CD4-positive, CD25-positive, alpha-beta regulatory T cell (primary cell): ENCODE results near the gene WARS2. TPM values are rescaled to one million over a fixed set of nuclear protein-coding genes. Genes with fewer than 3 reads are reported as not detected.
A peak's percentile ranks its signal among the peaks of the same experiment; 100 is the strongest.

Experiments used
- ATAC-seq, 2 donors: fragments of 150-1000 bp; cut with Tn5 transposase; one replicate each; pipeline ENCODE4 v1.10.0; 2021; ENCODE audit warnings: low read depth in 2 of 2, moderate number of reproducible peaks in 2 of 2, moderate library complexity in 1 of 2
- DNase-seq, 3 donors: peaks; one replicate each; pipeline versions ENCODE4 v3.0.0 to v3.0.0-alpha.2; 2012 to 2022; ENCODE audit warnings: mixed read lengths in 1 of 3
- H3K27ac ChIP-seq: one replicate; pipeline ENCODE4 v1.7.0; 2013; ENCODE audit warnings: mild to moderate bottlenecking, low read length; ENCODE audit not compliant: insufficient read depth, poor library complexity, severe bottlenecking
- H3K27me3 ChIP-seq: one replicate; pipeline ENCODE4 v1.7.0; 2013; ENCODE audit warnings: low read length; ENCODE audit not compliant: control insufficient read depth, insufficient read depth
- H3K36me3 ChIP-seq: one replicate; pipeline ENCODE4 v1.7.0; 2013; ENCODE audit warnings: mild to moderate bottlenecking, low read length, moderate library complexity; ENCODE audit not compliant: control insufficient read depth, insufficient read depth
- H3K4me1 ChIP-seq: 2 replicates; pipeline ENCODE4 v1.7.0; 2013; ENCODE audit warnings: mild to moderate bottlenecking, low read length; ENCODE audit not compliant: insufficient read depth, control insufficient read depth, poor library complexity, severe bottlenecking
- H3K4me3 ChIP-seq: one replicate; pipeline ENCODE4 v1.7.0; 2013; ENCODE audit warnings: low read depth, mild to moderate bottlenecking, low read length, moderate library complexity
- H3K9me3 ChIP-seq, 2 experiments: 1 replicate in 1 of 2; 2 replicates in 1 of 2; pipeline ENCODE4 v1.7.0; 2013; ENCODE audit warnings: low read length in 2 of 2, mild to moderate bottlenecking in 1 of 2, moderate library complexity in 1 of 2; ENCODE audit not compliant: control insufficient read depth in 2 of 2
- H3K27ac Mint-ChIP-seq, 3 donors: one replicate each; pipeline ENCODE4 v1.8.0; 2020 to 2022; ENCODE audit warnings: mild to moderate bottlenecking in 3 of 3, mixed read lengths in 3 of 3, moderate library complexity in 2 of 3
- H3K27me3 Mint-ChIP-seq: one replicate; pipeline ENCODE4 v1.8.0; 2022; ENCODE audit warnings: mild to moderate bottlenecking, mixed read lengths
- H3K36me3 Mint-ChIP-seq: one replicate; pipeline ENCODE4 v1.8.0; 2020; ENCODE audit warnings: mixed read lengths
- H3K4me1 Mint-ChIP-seq, 4 donors: one replicate each; pipeline ENCODE4 v1.8.0; 2020 to 2022; ENCODE audit warnings: mixed read lengths in 4 of 4, mild to moderate bottlenecking in 1 of 4
- H3K4me3 Mint-ChIP-seq, 4 donors: one replicate each; pipeline ENCODE4 v1.8.0; 2020 to 2022; ENCODE audit warnings: mild to moderate bottlenecking in 4 of 4, mixed read lengths in 4 of 4, moderate library complexity in 3 of 4
- H3K9me3 Mint-ChIP-seq, 7 donors: one replicate each; pipeline ENCODE4 v1.8.0; 2020 to 2022; ENCODE audit warnings: mixed read lengths in 7 of 7, mild to moderate bottlenecking in 3 of 7, moderate library complexity in 2 of 7
- polyA plus RNA-seq, 4 donors: library from polyadenylated mRNA; unstranded; fragments of 300-500 nt; fragmentation: Illumina TruSeq; gene quantifications; one replicate each; pipeline ENCODE4 v1.2.3, GENCODE V29; 2021
- total RNA-seq: library from RNA; stranded (reverse); gene quantifications from one replicate; pipeline ENCODE4 v1.2.3, GENCODE V29; 2022

The WARS2 gene
- total and polyA plus RNA-seq, 5 donors from 2014 or later: 13.9 to 23.0 (median 16.9) TPM

- peaks cover 0 to 12% (median 6%) of the 10 kb centered on the region in 7 donors for H3K9me3 Mint-ChIP-seq
- peaks cover 8% of the 10 kb centered on the region for H3K4me1 ChIP-seq
- peak overlapping the region in 1 of 3 donors; percentile 67 for H3K27ac Mint-ChIP-seq
- H3K36me3 Mint-ChIP-seq: peaks cover 5% of the 10 kb centered on the region
- no peak overlapping the region for H3K27ac ChIP-seq
- no peaks in the 10 kb centered on the region for H3K9me3 ChIP-seq
- H3K4me3 Mint-ChIP-seq: peak overlapping the region in 2 of 4 donors; percentile 37 to 75
- peaks cover 0 to 17% (median 12%) of the 10 kb centered on the region in 4 donors for H3K4me1 Mint-ChIP-seq
- H3K36me3 ChIP-seq: no peaks in the 10 kb centered on the region
- peaks cover 69% of the 10 kb centered on the region for H3K27me3 Mint-ChIP-seq
- peaks cover 32% of the 10 kb centered on the region for H3K27me3 ChIP-seq
- DNase-seq (peak in 1 of 3 donors; percentile 55), ATAC-seq (no peak)
- no peak overlapping the region for H3K4me3 ChIP-seq
Observed at GRCh38 chr1:119008483-119009311, 131.8 kb downstream of the WARS2 start.

- peaks cover 71% of the 10 kb centered on the region for H3K27me3 Mint-ChIP-seq
- Histone ChIP-seq H3K27ac (no peak overlapping the region), H3K4me1 (peaks cover 8% of the 10 kb centered on the region), H3K27me3 (peaks cover 34% of the 10 kb centered on the region), H3K4me3 (no peak overlapping the region), H3K9me3 (no peaks in the 10 kb centered on the region), H3K36me3 (no peaks in the 10 kb centered on the region)
- peaks cover 0 to 16% (median 6%) of the 10 kb centered on the region in 7 donors for H3K9me3 Mint-ChIP-seq
- peaks cover 0 to 17% (median 12%) of the 10 kb centered on the region in 4 donors for H3K4me1 Mint-ChIP-seq
- DNase-seq: no peak
- H3K36me3 Mint-ChIP-seq: peaks cover 5% of the 10 kb centered on the region
- peak overlapping the region in 2 of 4 donors; percentile 37 to 75 for H3K4me3 Mint-ChIP-seq
- ATAC-seq: no peak
- no peak overlapping the region for H3K27ac Mint-ChIP-seq
Observed at GRCh38 chr1:119007670-119008482, 132.6 kb downstream of the WARS2 start.

- Mint-ChIP-seq H3K4me3 (no peak overlapping the region), H3K9me3 (peaks cover 0 to 13% (median 2%) of the 10 kb centered on the region in 7 donors), H3K27me3 (peaks cover 71% of the 10 kb centered on the region), H3K4me1 (peaks cover 0 to 18% (median 12%) of the 10 kb centered on the region in 4 donors), H3K36me3 (peaks cover 4% of the 10 kb centered on the region), H3K27ac (no peak overlapping the region)
- ATAC-seq (no peak), DNase-seq (no peak)
- no peak overlapping the region for H3K27ac ChIP-seq
- H3K4me1 ChIP-seq: peaks cover 8% of the 10 kb centered on the region
- no peaks in the 10 kb centered on the region for H3K9me3 ChIP-seq
- no peaks in the 10 kb centered on the region for H3K36me3 ChIP-seq
- peaks cover 37% of the 10 kb centered on the region for H3K27me3 ChIP-seq
- H3K4me3 ChIP-seq: no peak overlapping the region
Observed at GRCh38 chr1:119007339-119007669, 133.1 kb downstream of the WARS2 start.

GRCh38 chr1:119006406-119007279, 133.8 kb downstream of the WARS2 start:
- H3K4me3 ChIP-seq: no peak overlapping the region
- H3K4me3 Mint-ChIP-seq: peak overlapping the region in 2 of 4 donors; percentile 22 to 24
- H3K9me3 Mint-ChIP-seq: peaks cover 0 to 13% (median 1%) of the 10 kb centered on the region in 7 donors

GRCh38 chr1:119005724-119006405, 134.6 kb downstream of the WARS2 start:
- Mint-ChIP-seq H3K9me3 (peaks cover 0 to 12% (median 1%) of the 10 kb centered on the region in 7 donors), H3K36me3 (no peaks in the 10 kb centered on the region), H3K27me3 (peaks cover 67% of the 10 kb centered on the region), H3K27ac (no peak overlapping the region), H3K4me1 (peaks cover 0 to 25% (median 12%) of the 10 kb centered on the region in 4 donors), H3K4me3 (peak overlapping the region in 1 of 4 donors; percentile 48)
- no peak for DNase-seq
- Histone ChIP-seq H3K27ac (no peak overlapping the region), H3K36me3 (no peaks in the 10 kb centered on the region), H3K4me3 (no peak overlapping the region), H3K27me3 (peaks cover 42% of the 10 kb centered on the region), H3K9me3 (no peaks in the 10 kb centered on the region), H3K4me1 (peaks cover 10% of the 10 kb centered on the region)
- ATAC-seq: no peak

More at GRCh38 chr1:119006406-119007279, 133.8 kb downstream of the WARS2 start:
- Histone ChIP-seq H3K27ac (no peak overlapping the region), H3K4me1 (peaks cover 10% of the 10 kb centered on the region), H3K36me3 (no peaks in the 10 kb centered on the region), H3K9me3 (no peaks in the 10 kb centered on the region), H3K27me3 (peaks cover 41% of the 10 kb centered on the region)
- Mint-ChIP-seq H3K36me3 (no peaks in the 10 kb centered on the region), H3K27me3 (peaks cover 65% of the 10 kb centered on the region), H3K27ac (no peak overlapping the region), H3K4me1 (peaks cover 0 to 23% (median 12%) of the 10 kb centered on the region in 4 donors)
- no peak for DNase-seq
- ATAC-seq: no peak

GRCh38 chr1:119004781-119005180, 135.7 kb downstream of the WARS2 start:
- no peak overlapping the region for H3K4me3 ChIP-seq
- H3K36me3 Mint-ChIP-seq: no peaks in the 10 kb centered on the region
- no peaks in the 10 kb centered on the region for H3K36me3 ChIP-seq
- DNase-seq (no peak), ATAC-seq (no peak)
- H3K4me1 Mint-ChIP-seq: peaks cover 0 to 33% (median 12%) of the 10 kb centered on the region in 4 donors
- no peak overlapping the region for H3K27ac Mint-ChIP-seq
- peaks cover 10% of the 10 kb centered on the region for H3K4me1 ChIP-seq
- H3K4me3 Mint-ChIP-seq: no peak overlapping the region
- no peak overlapping the region for H3K27ac ChIP-seq
- peaks cover 0 to 11% (median 0%) of the 10 kb centered on the region in 7 donors for H3K9me3 Mint-ChIP-seq
- H3K27me3 Mint-ChIP-seq: peaks cover 74% of the 10 kb centered on the region
- no peaks in the 10 kb centered on the region for H3K9me3 ChIP-seq
- H3K27me3 ChIP-seq: peaks cover 36% of the 10 kb centered on the region
